Dermis microvascular lymphatic vessel endothelial cell (primary cell): ENCODE measurements around the gene ASB15. TPM values are rescaled to one million over a fixed set of nuclear protein-coding genes. Genes with fewer than 3 reads are reported as not detected.
A peak's percentile ranks its signal among the peaks of the same experiment; 100 is the strongest.

Experiments used
- DNase-seq, 2 donors: peaks; one replicate each; pipeline versions ENCODE4 v3.0.0 to v3.0.0-alpha.2; 2010; ENCODE audit warnings: low read depth in 2 of 2
- total RNA-seq: library from RNA; depleted of rRNA; stranded (reverse); fragments of >200 nt; gene quantifications from 2 replicates; pipeline ENCODE4 v1.2.1, GENCODE V29; 2014

Gene ASB15
- total RNA-seq, 1 donor from 2014 or later = not detected

GRCh38 chr7:123635551-123636359 is 34.1 kb downstream of the ASB15 start:
- DNase-seq = peak; percentile 54 to 77

- DNase-seq = no peak
Observed at GRCh38 chr7:123637203-123637602, 35.6 kb downstream of the ASB15 start.

- no peak for DNase-seq
Observed at GRCh38 chr7:123637878-123638277, 36.3 kb downstream of the ASB15 start.

DNA sequence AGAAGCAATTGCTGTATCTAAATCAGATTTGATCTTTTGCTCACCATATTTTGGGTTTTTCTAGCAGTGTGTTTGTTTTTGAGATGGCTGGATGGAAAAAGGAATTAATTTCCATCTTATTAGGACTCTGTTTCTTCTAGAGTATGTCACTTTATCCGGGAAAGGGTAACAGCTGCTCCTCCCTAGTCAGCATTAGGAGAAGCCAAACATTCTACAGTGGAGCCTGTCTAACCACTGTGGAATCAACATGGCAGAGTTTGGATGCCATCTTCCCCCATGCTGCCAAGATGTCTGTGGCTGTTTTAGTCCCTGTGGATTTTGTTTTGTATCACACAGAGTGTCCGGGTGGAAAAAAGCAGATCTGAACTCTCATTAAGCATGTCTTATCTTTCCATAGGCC is 38.0 kb downstream of the ASB15 start:
- DNase-seq = no peak

GRCh38 chr7:123640583-123640982 is 39.0 kb downstream of the ASB15 start:
- DNase-seq = no peak

DNA sequence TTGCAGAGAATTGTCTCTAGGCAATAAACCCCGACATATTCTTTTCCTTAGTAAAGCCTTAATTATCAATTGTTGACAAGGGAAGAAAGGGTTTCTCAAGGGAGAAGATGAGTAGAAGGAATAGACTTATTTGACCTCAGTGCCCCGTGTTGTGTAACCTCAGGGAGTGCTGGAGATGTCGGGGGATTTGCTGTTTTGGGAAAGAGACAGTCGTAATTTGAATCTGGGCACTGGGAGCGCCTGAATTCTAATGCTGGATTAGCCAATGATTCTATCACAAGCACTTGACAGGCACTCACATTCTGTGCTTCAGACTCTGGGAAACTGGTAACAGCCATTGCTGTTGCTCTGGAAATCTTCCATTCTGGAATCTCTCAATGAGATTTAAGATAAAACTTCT is 40.3 kb downstream of the ASB15 start:
- DNase-seq = no peak

GRCh38 chr7:123643495-123644441 is 42.1 kb downstream of the ASB15 start:
- DNase-seq = peak; percentile 66 to 93

DNA sequence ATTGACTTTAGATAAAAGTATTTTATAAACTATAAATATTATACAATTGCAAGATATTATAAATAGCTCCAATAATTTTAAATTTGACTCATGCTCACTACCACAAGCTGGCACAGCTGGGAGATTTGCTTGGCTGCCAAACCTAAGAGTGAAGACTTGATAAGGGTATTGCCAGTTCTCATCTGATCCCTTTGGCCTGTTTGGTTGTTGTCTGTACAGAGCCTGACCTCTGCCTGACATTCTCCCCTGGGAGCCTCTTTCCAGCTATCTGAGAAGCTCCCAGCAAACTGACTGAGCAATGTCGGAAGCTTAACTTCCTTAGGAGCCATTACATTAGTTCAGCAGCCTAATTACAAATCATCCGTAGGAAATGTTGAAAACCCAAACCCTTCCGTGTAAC is 43.9 kb downstream of the ASB15 start:
- DNase-seq = no peak

DNA sequence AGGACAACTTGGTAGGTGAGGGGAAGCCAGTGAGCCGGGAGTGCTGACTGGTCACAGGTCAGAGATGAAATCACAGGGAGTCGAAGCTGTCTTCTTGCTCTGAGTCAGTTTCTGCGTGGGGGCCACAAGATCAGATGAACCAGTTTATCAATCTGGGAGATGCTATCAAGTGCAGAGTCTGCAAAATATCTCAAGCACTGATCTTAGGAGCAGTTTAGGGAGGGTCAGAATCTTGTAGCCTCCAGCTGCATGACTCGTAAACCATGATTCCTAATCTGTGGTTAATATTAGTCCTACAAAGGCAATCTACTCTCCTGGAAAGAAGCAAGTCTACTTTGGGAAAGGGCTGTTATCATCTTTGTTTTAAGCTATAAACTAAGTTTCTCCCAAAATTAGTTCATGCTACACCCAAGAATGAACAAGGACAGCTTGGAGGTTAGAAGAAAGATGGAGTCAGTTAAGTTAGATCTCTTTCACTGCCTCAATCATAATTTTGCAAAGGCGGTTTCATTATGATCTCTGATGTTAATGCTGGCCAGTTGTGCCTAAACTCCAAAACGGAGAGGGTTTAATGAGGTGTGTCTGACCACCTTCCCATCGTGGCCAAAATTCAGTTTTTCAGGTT is 45.6 kb downstream of the ASB15 start:
- no peak for DNase-seq

DNA sequence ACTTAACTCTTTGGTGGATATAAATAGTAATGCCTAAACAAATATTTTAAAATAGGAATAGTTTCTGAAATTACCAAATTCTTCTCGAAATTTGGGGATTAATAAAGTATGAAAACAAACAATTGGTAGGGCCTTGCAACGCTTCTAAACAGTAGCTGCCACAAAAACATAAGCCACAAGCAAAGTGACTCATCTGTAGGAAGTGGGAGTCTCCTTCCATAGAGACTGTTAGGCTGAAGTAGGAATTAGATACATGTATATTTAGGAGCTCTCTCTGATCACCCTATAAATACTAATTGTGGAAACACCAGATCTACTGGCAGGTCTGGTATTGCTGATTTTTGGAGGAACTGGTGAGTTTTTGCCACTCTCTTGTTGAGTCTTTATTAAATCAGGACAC is 48.3 kb downstream of the ASB15 start:
- peak in 1 of 2 donors; percentile 61 for DNase-seq

GRCh38 chr7:123650595-123650994 is 49.0 kb downstream of the ASB15 start:
- DNase-seq = no peak

- no peak for DNase-seq
Observed at GRCh38 chr7:123652406-123652805, 50.8 kb downstream of the ASB15 start.

DNA sequence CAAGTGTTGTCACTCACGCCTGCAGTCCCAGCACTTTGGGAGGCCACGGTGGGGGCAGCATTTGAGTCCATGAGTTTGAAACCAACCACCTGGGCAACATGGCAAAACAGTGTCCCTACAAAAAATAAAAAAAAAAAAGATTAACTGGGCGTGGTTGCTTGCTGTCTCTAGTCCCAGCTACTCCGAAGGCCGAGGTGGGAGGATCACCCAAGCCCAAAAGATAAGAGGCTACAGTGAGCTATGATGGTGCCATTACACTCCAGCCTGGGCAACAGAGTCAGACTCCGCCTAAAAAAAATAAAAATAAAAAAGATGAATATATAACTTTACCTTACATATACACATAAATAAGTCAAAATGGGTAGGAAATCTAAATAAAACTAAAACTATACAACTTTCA is 51.5 kb downstream of the ASB15 start:
- no peak for DNase-seq

DNA sequence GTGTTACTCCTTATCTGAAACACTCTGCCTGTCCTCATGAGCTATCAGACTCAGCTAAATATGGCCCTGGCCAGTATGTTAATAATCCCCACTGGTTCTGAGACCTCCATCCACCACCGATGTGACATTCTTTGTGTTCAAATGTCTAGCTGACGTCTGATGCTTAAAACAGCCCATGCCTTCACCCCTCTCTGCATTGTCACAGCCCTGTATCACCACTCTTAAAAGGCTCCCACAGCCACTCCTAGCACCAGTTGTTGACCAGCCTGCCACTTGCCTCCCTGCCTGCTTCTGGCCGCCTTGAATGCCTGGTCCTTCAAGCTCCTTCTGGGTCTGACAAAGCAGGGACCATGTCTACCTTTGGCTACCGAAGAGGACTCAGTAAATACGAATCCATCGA is 54.0 kb downstream of the ASB15 start, which contains the start of gene LMOD2:
TSS of gene LMOD2 (plus strand) at position 253 of the 400 bp plus-strand sequence. CDS start at position 351, 98 bp downstream.
- DNase-seq = no peak

GRCh38 chr7:123656544-123657303 is 55.1 kb downstream of the ASB15 start:
- no peak for DNase-seq

DNA sequence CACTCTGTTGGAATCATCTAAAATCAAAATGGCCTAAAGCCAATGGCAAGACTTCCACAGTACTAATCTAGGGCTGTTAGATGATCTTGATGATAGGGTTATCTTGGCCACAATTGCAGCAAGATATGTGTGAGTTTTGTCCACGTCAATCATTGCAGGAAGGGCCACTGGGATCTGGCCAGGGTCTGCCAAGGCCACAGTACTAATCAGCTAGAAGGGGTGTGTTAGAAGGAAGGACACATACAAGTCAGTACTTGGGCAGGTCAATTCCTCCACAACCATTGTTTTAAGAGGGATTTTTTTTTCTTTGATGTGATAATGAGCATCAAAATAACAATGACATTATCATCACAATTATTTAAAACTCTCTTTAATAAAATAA is 55.7 kb downstream of the ASB15 start:
- DNase-seq = peak in 1 of 2 donors; percentile 16

- DNase-seq = no peak
Observed at GRCh38 chr7:123658023-123658422, 56.4 kb downstream of the ASB15 start.

DNA sequence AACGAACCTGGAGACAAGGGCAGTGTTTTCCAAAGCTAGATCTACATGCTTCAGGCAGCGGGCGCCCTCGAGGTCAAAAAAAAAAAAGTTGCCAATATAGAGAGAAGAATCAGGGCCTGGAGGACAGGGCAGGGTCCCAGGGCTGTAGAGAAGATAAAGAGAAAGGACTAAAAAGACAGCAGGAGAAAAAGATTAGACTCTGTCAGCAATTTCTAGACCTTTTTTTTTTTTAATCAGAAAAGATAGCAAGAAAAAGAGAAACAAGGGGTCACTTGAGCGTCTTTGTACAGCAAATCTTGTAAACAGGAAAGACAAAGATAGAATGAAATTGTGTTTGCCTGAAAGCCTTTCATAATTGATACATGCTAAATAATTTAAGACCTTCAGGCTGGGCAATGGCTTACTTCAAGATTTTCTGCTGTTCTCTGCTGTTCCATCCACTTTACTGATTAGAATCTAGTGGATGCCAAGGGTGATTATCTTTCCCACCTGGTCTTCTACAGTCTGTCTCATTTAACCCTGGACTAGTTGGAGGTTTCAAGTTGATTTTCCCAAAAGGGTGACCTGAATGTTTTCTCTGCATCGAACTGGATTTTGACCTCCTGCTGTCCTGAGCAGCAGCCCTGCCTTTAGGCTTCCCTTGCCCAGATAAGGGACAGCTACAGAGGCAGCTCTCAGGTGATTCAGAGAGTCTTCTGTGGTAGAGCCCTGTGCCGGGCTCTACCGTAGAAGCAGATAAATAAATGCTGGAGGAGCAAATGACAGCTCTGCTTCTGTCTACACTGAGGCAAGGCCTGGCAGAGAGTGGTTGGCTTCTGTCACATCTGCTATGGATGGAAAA is 59.1 kb downstream of the ASB15 start:
- no peak for DNase-seq

- DNase-seq = no peak
Observed at GRCh38 chr7:123661765-123662164, 60.1 kb downstream of the ASB15 start.

GRCh38 chr7:123662293-123662692 is 60.7 kb downstream of the ASB15 start:
- no peak for DNase-seq
